T-helper 2 cell treated with Interferon-gamma antibody and Interleukin-4, amounts not matched to agents 100 ng/mL and 5 ng/mL, for 36 hours (primary cell): ENCODE measurements around the gene GLI3. TPM values are rescaled to one million over a fixed set of nuclear protein-coding genes. Genes with fewer than 3 reads are reported as not detected.

Experiments used
- intact Hi-C: fragments of 100-400 bp; cut with micrococcal nuclease; formaldehyde crosslinking; loops from one replicate; pipeline ENCODE4 v1.15.1; 2023
- total RNA-seq: library from RNA; stranded (reverse); gene quantifications from 2 replicates; pipeline ENCODE4 v1.2.3, GENCODE V29; 2022

Gene GLI3
- total RNA-seq, 1 donor from 2014 or later, result not detected

DNA sequence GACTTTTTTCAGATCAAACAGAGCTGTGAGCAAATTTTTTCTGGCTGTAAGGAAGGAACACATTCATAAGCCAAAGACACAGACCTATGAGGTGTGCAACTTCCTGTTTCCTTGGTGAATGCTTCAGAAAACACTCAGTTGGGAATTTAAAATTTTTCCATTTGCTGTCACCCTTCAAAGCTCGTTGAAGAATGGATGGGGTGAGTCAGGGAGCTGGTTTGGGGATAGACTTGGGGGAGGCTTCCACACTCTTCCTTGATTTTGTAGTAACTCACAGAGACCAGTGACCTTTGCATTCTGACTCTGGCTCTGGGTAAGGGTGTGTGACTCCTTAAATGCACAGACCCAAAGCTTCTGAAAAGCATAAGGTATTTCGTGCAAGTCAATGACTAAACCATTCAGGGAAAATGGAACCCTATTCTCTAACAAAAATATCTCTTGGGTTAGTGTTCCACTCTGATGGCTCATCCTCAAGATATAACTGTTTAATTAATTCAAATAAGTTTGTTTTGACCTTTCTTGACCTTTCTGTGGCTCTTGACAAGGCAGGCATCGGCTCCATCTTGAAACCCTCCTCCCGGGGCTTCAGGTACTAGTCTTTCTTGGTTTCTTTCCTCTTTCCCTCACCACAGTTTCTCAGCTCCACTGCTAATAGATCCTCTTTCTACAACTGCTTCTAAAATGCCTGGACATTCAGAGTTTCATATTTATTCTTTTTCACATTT is 306.3 kb downstream of the GLI3 start:
- intact Hi-C loops, result no loop called here

DNA sequence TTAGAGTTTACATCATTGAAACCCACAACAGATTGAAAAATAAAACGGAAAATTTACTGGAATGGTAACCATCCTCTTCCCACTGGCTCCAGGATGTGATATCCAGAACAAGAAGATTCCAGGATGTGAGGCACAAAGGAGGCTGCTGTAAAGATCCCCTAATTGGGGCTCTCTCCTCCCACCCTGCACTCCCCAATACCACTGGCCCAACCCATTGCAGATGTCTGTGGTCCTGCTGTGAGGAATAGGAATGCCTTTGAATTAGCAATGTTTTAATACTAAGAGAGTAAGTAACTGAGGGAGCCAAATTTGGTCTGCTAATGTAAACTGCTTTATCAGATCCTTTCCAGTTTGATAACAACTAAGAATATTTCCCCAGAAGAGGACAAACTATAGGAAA is 308.2 kb downstream of the GLI3 start:
- intact Hi-C loops, result no loop called here

GRCh38 chr7:41928166-41928565 is 308.8 kb downstream of the GLI3 start:
- intact Hi-C loops, result no loop called here

DNA sequence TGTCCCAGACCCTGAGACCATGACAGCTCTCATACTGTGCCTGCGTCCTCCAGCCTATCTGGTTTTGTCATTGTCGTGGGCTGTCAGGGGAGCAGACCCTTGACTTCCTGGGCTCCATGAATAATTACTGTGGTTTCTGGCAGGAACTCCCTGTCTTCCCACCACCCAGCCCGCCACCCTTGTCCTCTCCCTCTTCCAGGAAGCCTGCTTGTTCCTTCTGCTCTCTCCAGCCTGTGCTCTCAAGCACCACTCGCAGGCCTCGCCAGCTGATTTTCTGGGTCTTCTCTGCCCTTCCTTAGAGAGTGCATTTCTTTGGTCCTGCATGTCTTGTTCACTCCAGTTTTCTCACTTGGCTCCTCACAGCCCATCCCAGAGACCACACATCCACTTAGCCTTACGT is 309.6 kb downstream of the GLI3 start:
- intact Hi-C loops, result no loop called here

DNA sequence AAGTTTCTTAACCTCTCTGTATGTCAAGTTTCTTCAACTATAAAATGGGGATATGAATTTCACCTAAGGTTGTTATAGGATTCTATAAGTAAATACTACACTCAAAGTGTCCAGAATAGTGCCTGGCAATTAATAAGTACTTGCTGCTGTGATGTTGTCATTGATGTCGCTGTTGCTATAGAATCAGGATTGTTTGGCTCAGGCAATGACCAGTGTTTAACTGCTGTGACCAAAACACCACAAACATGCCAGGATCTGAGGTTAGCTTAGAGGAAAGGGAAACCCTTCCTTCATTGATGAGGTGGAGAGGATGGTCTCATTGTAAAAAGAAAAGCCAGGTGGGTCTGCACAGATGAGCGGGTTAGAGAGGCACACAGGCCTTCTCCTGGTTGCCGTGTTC is 311.1 kb downstream of the GLI3 start:
- intact Hi-C loops, result no loop called here

- intact Hi-C loops, result no loop called here
These were observed 312.2 kb downstream of the GLI3 start for GRCh38 chr7:41924796-41925195.

GRCh38 chr7:41922373-41922772 is 314.6 kb downstream of the GLI3 start:
- intact Hi-C loops, result no loop called here

DNA sequence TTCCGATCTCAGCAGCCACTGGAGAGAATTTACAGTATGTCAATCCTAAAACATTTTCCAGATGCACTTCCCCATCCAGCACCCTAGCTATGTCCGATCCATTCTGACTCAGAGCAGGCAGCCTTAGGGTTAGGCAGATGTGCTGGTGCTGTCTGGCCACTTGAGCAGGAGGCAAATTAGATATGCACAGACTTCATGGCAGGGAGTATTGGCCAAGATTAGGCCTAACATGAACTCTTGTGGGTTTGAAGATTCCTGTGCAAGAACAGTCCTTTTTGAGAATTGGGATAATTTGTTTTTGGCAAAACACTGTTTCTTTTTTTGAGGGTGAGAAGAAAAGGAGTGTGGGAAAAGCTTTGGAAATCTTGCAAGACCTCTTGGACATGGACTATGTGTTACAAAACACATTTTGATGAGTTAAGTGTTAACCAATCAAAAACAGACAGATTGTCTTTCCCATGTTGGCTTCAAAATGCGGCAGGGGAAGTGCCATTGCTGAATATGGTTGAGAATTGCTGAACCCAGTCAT is 315.5 kb downstream of the GLI3 start:
- intact Hi-C loops, result no loop called here

DNA sequence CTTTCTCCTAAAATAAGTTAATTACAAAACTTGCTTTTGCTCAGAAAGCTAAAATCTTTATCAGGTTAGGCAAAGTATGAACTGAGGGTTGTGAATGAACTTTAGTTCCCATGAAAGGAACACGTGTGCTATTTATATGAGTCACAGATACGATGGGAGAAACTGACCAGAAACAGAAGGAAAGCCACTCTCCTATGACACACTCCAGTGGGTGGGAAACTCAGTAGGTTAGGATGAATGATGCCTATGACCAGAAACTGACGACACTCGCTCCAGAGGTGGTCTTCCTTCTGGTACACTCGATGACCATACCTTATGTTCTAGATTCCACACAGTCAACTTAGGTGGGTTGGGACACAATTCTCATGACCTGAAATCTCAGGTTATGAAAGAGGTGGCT is 318.4 kb downstream of the GLI3 start:
- intact Hi-C loops, result no loop called here

GRCh38 chr7:41916450-41916927 is 320.5 kb downstream of the GLI3 start:
- intact Hi-C loops, result no loop called here

- intact Hi-C loops, result no loop called here
These were observed 321.1 kb downstream of the GLI3 start for GRCh38 chr7:41915871-41916270.

DNA sequence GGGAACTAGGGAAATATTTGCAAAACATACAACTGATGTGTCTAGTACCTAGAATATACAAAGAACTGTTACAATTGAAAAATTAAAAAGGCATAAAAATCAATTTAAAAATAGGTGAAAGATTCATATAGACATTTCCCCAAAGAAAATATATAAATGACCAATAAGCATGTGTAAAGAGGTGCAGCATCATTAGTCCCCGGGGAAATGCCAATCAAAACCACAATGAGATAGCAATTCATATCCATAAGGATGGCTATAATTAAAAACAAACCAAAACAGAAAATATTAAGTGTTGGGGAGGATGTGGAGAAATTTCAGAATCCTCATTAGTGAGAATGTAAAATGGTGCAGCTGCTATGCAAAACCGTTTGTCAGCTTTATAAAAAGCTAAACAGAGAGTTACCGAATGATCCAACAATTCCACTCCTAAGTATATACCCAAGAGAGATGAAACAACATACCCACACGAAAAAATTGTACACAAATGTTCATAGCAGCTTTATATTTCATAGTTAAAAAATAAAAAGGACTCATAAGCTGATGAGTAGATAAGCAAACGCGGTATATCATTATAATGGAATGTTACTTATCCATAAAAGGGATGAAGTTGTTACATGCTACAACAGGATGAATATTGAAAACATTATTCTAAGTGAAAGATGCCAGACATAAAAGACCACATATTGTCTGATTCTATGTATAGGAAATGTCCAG is 324.0 kb downstream of the GLI3 start:
- intact Hi-C loops, result no loop called here

DNA sequence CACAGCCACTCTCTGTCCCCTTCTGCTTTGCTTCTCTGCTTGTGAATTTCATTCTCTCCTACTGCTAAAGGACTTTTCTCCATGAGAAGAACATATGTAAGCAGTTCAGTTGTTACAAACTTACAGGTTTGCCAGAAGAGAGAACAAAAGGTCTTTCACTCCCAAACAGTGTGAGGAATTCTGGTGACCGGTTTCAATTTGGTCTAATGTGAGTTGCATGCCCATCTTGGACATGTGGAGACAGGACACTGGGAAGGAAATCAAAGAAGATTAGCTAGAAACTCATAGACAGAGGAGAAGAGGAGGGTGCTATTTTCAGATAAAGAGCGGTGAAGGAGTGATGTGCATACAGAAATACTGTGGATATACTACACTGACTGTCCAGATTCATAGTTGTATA is 324.6 kb downstream of the GLI3 start:
- intact Hi-C loops, result no loop called here

DNA sequence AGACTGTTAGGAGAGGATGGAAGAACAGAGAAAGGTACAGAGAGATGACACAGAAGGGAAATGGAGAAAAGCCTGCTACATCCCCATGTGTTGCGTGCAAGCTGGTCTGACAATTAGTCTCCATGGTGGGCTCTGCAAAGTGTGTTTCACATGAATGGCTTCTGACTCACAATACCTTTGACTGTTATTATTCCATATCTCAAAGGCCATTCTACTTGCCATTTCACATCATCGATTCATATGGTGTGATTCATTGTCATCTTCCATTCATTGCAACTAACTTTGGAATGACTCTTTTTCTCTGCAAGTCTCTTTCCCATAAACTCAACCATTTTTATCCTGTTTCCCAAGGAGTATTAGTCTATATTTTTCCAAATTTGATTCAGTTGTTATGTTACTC is 325.2 kb downstream of the GLI3 start:
- intact Hi-C loops, result no loop called here
